GM19328 (cell line): ENCODE results near the gene TRIM32.
A peak's percentile ranks its signal among the peaks of the same experiment; 100 is the strongest.
"Not testable (repeated sequence)": the region's sequence is repeated elsewhere in the genome, so short reads cannot be mapped to it uniquely, and the experiment has no call there.

Experiments
- ATAC-seq: cut with Tn5 transposase; IDR thresholded peaks from one replicate; pipeline ENCODE4 v1.9.1; 2021; ENCODE audit warnings: mild to moderate bottlenecking, moderate library complexity; ENCODE audit not compliant: unreplicated experiment

Gene TRIM32

DNA sequence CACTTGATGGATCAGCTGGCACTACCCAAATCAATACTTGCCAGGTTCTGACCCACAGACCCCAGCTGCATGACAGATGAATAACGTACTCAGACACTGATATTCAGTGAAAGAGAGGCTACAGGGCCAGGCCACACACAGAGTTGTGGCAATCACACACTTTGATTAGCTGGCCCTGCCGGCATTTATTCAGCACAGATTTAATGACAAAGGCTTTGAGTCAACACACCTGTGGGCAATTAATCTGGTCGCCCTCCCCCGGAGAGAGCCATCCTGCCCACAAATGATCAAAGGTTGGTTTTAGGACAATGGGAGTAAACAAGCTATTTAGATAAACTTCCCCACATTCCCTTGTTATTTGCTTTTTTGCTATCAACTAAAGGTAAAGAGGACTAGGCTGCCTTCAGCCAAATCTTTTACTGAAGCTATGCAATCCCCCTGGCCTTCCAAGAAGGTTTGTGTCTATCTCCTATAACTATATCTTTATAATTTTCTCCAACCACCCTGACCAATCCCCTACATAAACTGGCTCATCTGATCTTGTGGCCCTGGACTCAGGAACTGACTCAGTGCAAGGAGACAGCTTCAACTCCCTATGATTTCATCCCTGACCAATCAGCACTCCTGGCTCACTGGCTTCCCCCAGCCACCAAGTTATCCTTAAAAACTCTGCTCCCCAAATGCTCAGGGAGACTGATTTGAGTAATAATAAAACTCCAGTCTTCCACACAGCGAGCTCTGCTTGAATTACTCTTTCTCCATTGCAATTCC, 12.7 kb upstream of the TRIM32 start:
- no peak for ATAC-seq

- no peak for ATAC-seq
Observed at GRCh38 chr9:116683535-116683934, 3.6 kb upstream of the TRIM32 start.

DNA sequence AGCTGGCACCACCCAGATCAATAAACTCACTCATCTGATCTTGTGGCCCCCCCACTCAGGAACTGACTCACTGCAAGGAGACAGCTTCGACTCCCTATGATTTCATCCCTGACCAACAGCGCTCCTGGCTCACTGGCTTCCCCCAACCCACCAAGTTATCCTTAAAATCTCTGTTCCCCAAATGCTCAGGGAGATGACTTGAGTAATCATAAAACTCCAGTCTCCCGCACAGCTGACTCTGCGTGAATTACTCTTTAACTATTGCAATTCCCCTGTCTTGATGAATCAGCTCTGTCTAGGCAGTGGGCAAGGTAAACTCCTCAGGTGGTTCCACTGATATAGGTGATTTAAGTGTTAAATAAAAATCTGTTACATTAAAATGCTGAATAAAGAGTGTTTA, 1.9 kb upstream of the TRIM32 start:
- no peak for ATAC-seq

- ATAC-seq = no peak
Observed at GRCh38 chr9:116686135-116686534, 970 bp upstream of the TRIM32 start.

DNA sequence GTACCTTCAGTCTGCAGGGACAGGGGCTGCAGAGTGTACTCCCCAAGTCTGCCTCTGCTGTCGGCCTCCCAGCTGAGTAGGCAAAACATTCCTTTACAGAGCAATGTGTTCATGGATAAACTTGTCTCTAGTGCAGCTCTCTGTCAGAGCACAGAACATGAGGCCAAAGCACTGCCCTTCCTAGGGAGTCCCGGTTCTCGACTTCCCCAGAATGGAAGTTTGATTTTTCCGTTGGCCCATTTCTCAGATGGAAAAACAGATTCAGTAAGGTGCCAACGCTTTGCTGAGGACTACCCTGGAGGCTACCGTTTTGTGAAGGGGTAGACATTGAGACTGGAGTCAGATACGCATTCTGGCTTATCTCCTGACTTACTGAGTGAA, 422 bp upstream of the TRIM32 start:
- ATAC-seq = peak; percentile 27

DNA sequence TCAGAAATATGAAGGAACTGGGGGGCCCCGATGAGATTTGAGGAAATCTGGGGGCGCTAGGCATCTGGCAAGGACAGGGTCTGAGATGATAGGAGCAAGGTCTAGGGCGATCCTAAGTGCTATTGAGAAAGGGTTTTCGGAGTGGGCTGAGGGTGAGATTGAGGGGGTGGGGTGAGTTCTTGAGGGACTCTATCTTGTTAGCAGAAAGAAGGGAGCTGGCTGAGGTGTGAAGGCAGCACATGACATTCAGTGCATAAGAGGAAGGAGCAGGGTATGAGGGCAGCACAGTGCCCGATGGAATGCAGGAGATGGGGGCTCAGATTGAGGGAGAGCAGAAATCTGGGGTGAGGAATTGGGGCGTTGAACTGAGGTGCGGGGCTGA, 640 bp downstream of the TRIM32 start:
- ATAC-seq = no peak

- ATAC-seq = no peak
Observed at GRCh38 chr9:116688806-116689485, 1.8 kb downstream of the TRIM32 start.

DNA sequence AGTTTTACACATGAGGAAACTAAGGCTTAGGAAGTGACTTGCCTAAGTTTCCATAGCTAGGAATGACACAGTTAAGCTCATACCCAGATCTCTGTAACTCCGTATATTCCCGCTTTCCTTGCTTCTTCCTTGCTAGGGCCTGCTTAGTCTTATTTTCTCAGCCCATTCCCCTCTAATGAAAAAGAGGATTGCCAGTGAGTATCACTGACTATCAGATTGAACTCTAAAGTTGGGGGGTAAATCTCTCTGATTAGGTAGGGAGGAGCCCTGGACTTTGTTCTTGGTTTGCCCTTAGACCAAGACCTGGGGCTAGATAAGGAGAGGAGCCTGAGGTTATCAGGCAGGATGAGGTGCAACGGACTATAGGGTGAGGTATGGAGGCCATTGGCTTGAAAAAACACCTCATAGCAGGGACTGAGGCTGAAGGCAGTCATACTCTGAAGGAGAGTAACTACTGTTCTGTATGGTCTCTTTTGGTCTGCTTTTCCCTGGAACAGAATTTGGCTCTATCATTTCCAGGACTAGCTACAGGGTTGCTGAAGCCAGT, 2.5 kb downstream of the TRIM32 start:
- no peak for ATAC-seq

- ATAC-seq = not testable (repeated sequence)
Observed at GRCh38 chr9:116690805-116691204, 3.7 kb downstream of the TRIM32 start.

GRCh38 chr9:116691607-116692006, 4.5 kb downstream of the TRIM32 start:
- no peak for ATAC-seq

DNA sequence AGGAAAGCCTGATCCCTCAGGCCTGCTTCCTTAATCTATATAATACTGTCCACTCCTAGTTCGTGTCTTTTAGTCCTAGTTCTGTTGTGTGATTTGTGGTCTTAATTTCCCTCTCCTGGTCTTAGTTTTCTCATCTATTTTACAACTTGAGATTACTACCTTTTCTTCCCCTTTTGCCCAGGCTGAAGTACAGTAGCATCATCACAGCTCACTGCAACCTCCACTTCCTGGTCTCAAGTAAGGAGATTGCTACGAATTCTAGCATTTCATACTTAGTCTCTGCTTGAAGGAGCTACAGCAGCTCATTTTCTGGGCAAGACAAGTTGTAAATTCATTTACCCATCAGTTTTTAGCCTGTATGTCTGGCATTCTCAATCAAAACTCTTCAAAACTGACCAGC, 5.5 kb downstream of the TRIM32 start:
- ATAC-seq = peak; percentile 46

DNA sequence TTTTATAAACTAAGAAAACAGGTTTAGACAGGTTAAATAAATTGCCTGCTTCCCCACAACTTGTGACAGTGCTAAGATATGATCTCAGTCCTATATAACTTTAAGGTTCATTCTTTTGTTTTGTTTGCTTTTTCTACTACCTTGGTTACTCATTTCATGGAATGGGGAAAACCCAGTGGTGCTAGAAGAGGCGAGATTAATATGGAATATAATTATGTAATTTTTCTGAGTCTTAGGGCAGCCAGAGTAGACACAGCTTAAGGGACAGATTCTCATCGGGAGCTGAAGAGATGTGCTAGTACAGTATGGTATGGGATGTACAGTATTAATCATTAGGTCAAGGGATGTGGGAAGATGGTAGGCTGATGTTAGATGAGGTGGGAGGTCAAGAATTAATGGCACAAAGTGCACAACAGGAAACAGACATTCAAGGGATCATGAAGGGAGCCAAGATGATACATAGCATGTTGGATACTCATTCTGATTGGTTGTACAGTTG, 6.2 kb downstream of the TRIM32 start:
- ATAC-seq = no peak

- ATAC-seq = no peak
Observed at GRCh38 chr9:116694785-116695291, 7.7 kb downstream of the TRIM32 start.

GRCh38 chr9:116695438-116695837, 8.3 kb downstream of the TRIM32 start:
- ATAC-seq = no peak

- ATAC-seq = no peak
Observed at GRCh38 chr9:116697362-116697761, 10.3 kb downstream of the TRIM32 start.

- ATAC-seq = no peak
Observed at GRCh38 chr9:116697887-116698286, 10.8 kb downstream of the TRIM32 start.

DNA sequence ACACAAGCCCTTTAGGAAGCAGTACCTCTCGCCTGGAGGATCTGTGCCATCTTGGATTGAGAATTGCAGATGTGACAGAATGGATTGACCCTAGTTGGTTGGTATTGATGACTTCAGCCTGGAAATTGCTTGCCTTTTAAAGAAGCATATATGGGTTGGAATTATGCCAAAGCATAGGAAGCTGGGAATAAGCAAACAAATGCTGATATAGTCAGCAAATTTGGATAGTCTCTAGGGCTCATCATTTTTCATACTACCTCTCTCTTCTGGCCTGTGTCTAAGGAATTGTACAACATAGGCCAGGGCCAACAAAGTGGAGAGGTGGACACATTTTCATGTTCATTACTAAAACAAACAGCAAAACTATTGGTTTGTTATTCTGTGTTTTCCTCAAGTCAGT, 13.2 kb downstream of the TRIM32 start:
- ATAC-seq = no peak

GRCh38 chr9:116700882-116701865, 14.1 kb downstream of the TRIM32 start:
- no peak for ATAC-seq

- ATAC-seq = no peak
Observed at GRCh38 chr9:116701940-116702642, 15.0 kb downstream of the TRIM32 start.

DNA sequence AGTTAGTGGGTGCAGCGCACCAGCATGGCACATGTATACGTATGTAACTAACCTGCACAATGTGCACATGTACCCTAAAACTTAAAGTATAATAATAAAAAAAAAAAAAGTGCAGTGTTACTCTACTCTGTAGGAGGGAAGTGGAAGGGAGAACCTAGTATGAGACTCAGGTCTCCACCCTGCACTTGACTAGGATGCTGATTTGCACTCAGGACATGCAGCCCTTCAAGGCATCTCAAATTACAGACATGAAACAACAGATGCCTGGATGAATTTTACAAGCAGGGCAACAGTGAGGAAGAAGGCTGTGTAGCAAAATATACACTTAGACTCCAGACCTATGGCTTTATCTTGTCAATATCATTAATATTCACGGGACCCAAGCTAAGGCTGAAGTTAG, 16.5 kb downstream of the TRIM32 start:
- no peak for ATAC-seq
